ENCODE results near the gene SLC7A4. TPM values are rescaled to one million over a fixed set of nuclear protein-coding genes. Genes with fewer than 3 reads are reported as not detected.

SLC7A4 gene
- 1.5 TPM for total RNA-seq
- long read RNA-seq, transcript SLC7A4-201 (5 exons, 2,313 nt) = major isoform, 5 of 7 reads
- long read RNA-seq, partial matches to known transcripts = 0 of 7 reads
- long read RNA-seq, other reads (novel, unspliced or antisense) = 1 of 7 reads

DNA sequence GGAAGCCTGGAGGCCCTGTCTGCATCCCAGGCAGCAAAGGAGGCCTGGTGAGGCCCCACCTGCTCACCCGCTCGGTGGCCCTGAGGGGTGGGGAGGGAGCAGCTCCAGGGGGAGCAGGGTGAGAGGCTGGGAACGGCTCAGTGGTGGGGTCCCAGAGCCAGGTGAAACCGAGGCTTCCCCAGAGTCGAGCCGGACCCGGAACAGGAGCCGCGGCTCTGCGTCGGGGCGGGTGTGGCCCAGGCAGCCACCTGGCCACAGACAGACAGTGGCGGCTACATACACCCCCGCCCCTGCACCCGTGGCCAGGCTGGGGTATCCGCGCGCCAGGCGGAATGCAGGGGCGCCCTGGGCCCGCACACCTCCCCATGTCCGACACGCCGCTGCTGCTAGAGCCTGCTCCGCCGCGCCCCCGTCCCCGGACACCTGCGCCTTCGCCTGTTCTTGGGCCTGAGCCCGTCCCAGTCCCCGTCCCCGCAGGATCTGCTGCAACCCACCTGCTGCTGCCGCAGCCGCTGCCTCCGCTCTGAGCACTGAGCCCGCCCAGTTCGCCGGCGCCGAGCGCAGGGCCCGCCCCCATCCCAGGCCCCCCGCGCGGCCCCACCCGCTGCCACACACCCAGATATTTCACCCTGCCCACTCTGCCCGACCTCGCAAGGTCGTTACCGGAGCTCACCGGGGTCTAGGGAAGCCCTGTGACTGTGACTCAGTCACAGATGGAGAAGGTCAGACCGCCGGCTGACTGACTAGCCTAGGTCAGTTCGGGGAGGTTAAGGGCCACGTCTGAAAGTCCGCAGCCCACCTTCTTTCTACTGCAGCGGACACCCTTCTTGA is at the start of gene SLC7A4:
Gene SLC7A4 (minus strand): TSS at position 525 of the 831 bp plus-strand sequence. CDS start 749 bp downstream, outside the sequence.
- no peak within 1 kb of the TSS for H3K27ac ChIP-seq
- DNase-seq = no peak
- no peaks in the 10 kb centered on the region for H3K9me3 ChIP-seq
- no peaks in the 10 kb centered on the region for H3K36me3 ChIP-seq
- peak; percentile 56 for ATAC-seq
- peak within 1 kb of the TSS; percentile 41 for H3K4me3 ChIP-seq
- peaks cover 7% of the 10 kb centered on the region for H3K4me1 ChIP-seq
- H3K27me3 ChIP-seq = peaks cover 26% of the 10 kb centered on the region
- TF ChIP-seq, protein P1, sequence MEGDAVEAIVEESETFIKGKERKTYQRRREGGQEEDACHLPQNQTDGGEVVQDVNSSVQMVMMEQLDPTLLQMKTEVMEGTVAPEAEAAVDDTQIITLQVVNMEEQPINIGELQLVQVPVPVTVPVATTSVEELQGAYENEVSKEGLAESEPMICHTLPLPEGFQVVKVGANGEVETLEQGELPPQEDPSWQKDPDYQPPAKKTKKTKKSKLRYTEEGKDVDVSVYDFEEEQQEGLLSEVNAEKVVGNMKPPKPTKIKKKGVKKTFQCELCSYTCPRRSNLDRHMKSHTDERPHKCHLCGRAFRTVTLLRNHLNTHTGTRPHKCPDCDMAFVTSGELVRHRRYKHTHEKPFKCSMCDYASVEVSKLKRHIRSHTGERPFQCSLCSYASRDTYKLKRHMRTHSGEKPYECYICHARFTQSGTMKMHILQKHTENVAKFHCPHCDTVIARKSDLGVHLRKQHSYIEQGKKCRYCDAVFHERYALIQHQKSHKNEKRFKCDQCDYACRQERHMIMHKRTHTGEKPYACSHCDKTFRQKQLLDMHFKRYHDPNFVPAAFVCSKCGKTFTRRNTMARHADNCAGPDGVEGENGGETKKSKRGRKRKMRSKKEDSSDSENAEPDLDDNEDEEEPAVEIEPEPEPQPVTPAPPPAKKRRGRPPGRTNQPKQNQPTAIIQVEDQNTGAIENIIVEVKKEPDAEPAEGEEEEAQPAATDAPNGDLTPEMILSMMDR (IDR thresholded peaks at IDR 0.05) = no peak
- intact Hi-C loops (cut with DNase I) = no loop called here

- DNase-seq = no peak
These were observed 48.2 kb upstream of the SLC7A4 start for GRCh38 chr22:21080435-21081137.

GRCh38 chr22:21079493-21079892 is 47.1 kb upstream of the SLC7A4 start:
- H3K27ac ChIP-seq = no peak overlapping the region
- ATAC-seq (no peak), DNase-seq (no peak)
- intact Hi-C loops (cut with DNase I) = no loop called here
- no peaks in the 10 kb centered on the region for H3K36me3 ChIP-seq
- H3K4me3 ChIP-seq = no peak overlapping the region
- no peaks in the 10 kb centered on the region for H3K27me3 ChIP-seq
- no peaks in the 10 kb centered on the region for H3K9me3 ChIP-seq
- H3K4me1 ChIP-seq = no peaks in the 10 kb centered on the region
- TF ChIP-seq, protein P1 (IDR thresholded peaks at IDR 0.05) = no peak

More at GRCh38 chr22:21080435-21081137, 48.2 kb upstream of the SLC7A4 start:
- Histone ChIP-seq H3K4me3 (no peak overlapping the region), H3K9me3 (no peaks in the 10 kb centered on the region), H3K27me3 (no peaks in the 10 kb centered on the region), H3K4me1 (no peaks in the 10 kb centered on the region), H3K36me3 (no peaks in the 10 kb centered on the region), H3K27ac (no peak overlapping the region)
- peak; percentile 11 for ATAC-seq
- intact Hi-C loops (cut with DNase I) = no loop called here
- TF ChIP-seq, protein P1 (IDR thresholded peaks at IDR 0.05) = no peak

- H3K4me1 ChIP-seq = no peaks in the 10 kb centered on the region
- H3K27me3 ChIP-seq = no peaks in the 10 kb centered on the region
- ATAC-seq (no peak), DNase-seq (no peak)
- no peaks in the 10 kb centered on the region for H3K36me3 ChIP-seq
- TF ChIP-seq, protein P1 (IDR thresholded peaks at IDR 0.05) = no peak
- H3K4me3 ChIP-seq = no peak overlapping the region
- H3K9me3 ChIP-seq = no peaks in the 10 kb centered on the region
- intact Hi-C loops (cut with DNase I) = no loop called here
- H3K27ac ChIP-seq = no peak overlapping the region
These were observed 46.6 kb upstream of the SLC7A4 start for GRCh38 chr22:21078916-21079315.

DNA sequence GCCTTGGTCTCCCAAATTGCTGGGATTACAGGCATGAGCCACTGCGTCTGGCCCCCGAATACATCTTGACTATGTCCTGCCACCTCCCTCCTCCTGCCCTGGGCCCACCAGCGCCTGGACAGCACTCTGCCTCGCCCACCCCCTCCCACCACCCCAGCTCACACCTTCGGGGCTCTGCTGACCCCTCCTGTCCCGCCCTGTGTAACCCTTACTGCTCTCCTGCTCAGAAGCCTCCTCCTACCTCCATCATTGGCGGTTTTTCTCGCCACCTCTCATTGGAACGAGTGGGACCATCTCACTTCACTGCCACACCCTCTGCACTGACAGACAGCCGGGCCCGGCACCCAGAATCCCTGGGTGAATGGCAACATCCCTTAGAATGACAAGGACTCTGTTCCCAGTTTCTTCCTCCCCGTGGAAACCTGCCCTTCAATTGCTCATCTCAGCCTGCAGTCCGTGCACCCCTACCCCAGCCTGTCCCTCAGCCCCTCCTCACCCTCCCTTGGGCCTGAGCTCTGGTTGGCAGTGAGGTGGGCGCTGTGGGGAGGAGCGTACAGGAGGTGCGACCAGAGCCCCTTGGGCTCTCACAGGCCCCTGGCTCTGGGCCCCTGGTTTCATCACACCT is 45.6 kb upstream of the SLC7A4 start:
- Histone ChIP-seq H3K27ac (no peak overlapping the region), H3K9me3 (no peaks in the 10 kb centered on the region), H3K27me3 (no peaks in the 10 kb centered on the region), H3K4me3 (no peak overlapping the region), H3K4me1 (no peaks in the 10 kb centered on the region), H3K36me3 (no peaks in the 10 kb centered on the region)
- DNase-seq = no peak
- intact Hi-C loops (cut with DNase I) = no loop called here
- TF ChIP-seq, protein P1 (IDR thresholded peaks at IDR 0.05) = no peak
- no peak for ATAC-seq
